Muscle layer of duodenum (tissue), 2 donors: ENCODE results near the gene TFDP1.

Experiments
- H3K27ac ChIP-seq: one replicate; pipeline ENCODE4 v1.7.0; 2013; ENCODE audit warnings: mild to moderate bottlenecking, low read length
- H3K27me3 ChIP-seq: one replicate; pipeline ENCODE4 v1.7.0; 2013; ENCODE audit warnings: low read depth, mild to moderate bottlenecking, control low read depth, low read length
- H3K36me3 ChIP-seq, 2 donors: one replicate each; pipeline ENCODE4 v1.7.0; 2013; ENCODE audit warnings: low read length in 2 of 2, control low read depth in 1 of 2, mild to moderate bottlenecking in 1 of 2; ENCODE audit not compliant: insufficient read depth in 2 of 2, control insufficient read depth in 1 of 2
- H3K4me1 ChIP-seq, 2 donors: one replicate each; pipeline ENCODE4 v1.7.0; 2013; ENCODE audit warnings: low read length in 2 of 2, mild to moderate bottlenecking in 2 of 2, control low read depth in 1 of 2, moderate library complexity in 1 of 2; ENCODE audit not compliant: insufficient read depth in 2 of 2, control insufficient read depth in 1 of 2
- H3K4me3 ChIP-seq, 2 donors: one replicate each; pipeline ENCODE4 v1.7.0; 2013; ENCODE audit warnings: low read length in 2 of 2, low read depth in 1 of 2, mild to moderate bottlenecking in 1 of 2
- H3K9me3 ChIP-seq, 2 donors: one replicate each; pipeline ENCODE4 v1.7.0; 2013; ENCODE audit warnings: low read length in 2 of 2, control low read depth in 1 of 2, mild to moderate bottlenecking in 1 of 2; ENCODE audit not compliant: control insufficient read depth in 1 of 2
- donor health status: healthy.

The TFDP1 gene

GRCh38 chr13:113650275-113650674, 65.7 kb downstream of the TFDP1 start:
- H3K36me3 ChIP-seq, result no peaks in the 10 kb centered on the region

GRCh38 chr13:113650731-113651148, 66.2 kb downstream of the TFDP1 start:
- Histone ChIP-seq H3K36me3 (no peaks in the 10 kb centered on the region), H3K27me3 (no peaks in the 10 kb centered on the region), H3K9me3 (no peaks in the 10 kb centered on the region), H3K4me1 (peaks cover 0 to 7% of the 10 kb centered on the region in 2 donors), H3K27ac (no peak overlapping the region), H3K4me3 (no peak overlapping the region)

More at GRCh38 chr13:113650275-113650674, 65.7 kb downstream of the TFDP1 start:
- H3K9me3 ChIP-seq, result no peaks in the 10 kb centered on the region
- no peak overlapping the region for H3K27ac ChIP-seq
- no peaks in the 10 kb centered on the region for H3K27me3 ChIP-seq
- H3K4me1 ChIP-seq, result peaks cover 0 to 7% of the 10 kb centered on the region in 2 donors
- H3K4me3 ChIP-seq, result no peak overlapping the region

GRCh38 chr13:113651511-113652403, 67.2 kb downstream of the TFDP1 start:
- no peak overlapping the region for H3K27ac ChIP-seq
- H3K36me3 ChIP-seq, result no peaks in the 10 kb centered on the region
- no peak overlapping the region for H3K4me3 ChIP-seq
- no peaks in the 10 kb centered on the region for H3K27me3 ChIP-seq
- no peaks in the 10 kb centered on the region for H3K9me3 ChIP-seq
- H3K4me1 ChIP-seq, result peaks cover 0 to 7% of the 10 kb centered on the region in 2 donors

- H3K27me3 ChIP-seq, result no peaks in the 10 kb centered on the region
- no peak overlapping the region for H3K27ac ChIP-seq
Measured at GRCh38 chr13:113652404-113653263, 68.1 kb downstream of the TFDP1 start.

GRCh38 chr13:113653264-113654174, 69.0 kb downstream of the TFDP1 start:
- H3K36me3 ChIP-seq, result no peaks in the 10 kb centered on the region
- H3K9me3 ChIP-seq, result no peaks in the 10 kb centered on the region
- no peak overlapping the region for H3K4me3 ChIP-seq
- no peaks in the 10 kb centered on the region for H3K27me3 ChIP-seq
- H3K4me1 ChIP-seq, result no peaks in the 10 kb centered on the region
- no peak overlapping the region for H3K27ac ChIP-seq

More at GRCh38 chr13:113652404-113653263, 68.1 kb downstream of the TFDP1 start:
- no peaks in the 10 kb centered on the region for H3K4me1 ChIP-seq
- no peaks in the 10 kb centered on the region for H3K36me3 ChIP-seq
- no peaks in the 10 kb centered on the region for H3K9me3 ChIP-seq
- H3K4me3 ChIP-seq, result no peak overlapping the region

GRCh38 chr13:113654175-113654560, 69.6 kb downstream of the TFDP1 start:
- no peak overlapping the region for H3K27ac ChIP-seq
- H3K4me3 ChIP-seq, result no peak overlapping the region
- no peaks in the 10 kb centered on the region for H3K9me3 ChIP-seq
- no peaks in the 10 kb centered on the region for H3K27me3 ChIP-seq
- H3K4me1 ChIP-seq, result no peaks in the 10 kb centered on the region
- no peaks in the 10 kb centered on the region for H3K36me3 ChIP-seq

GRCh38 chr13:113654591-113655345, 70.2 kb downstream of the TFDP1 start:
- Histone ChIP-seq H3K4me3 (no peak overlapping the region), H3K9me3 (no peaks in the 10 kb centered on the region), H3K36me3 (no peaks in the 10 kb centered on the region), H3K4me1 (no peaks in the 10 kb centered on the region), H3K27ac (no peak overlapping the region), H3K27me3 (no peaks in the 10 kb centered on the region)

GRCh38 chr13:113655346-113656002, 70.9 kb downstream of the TFDP1 start:
- H3K4me3 ChIP-seq, result no peak overlapping the region
- no peaks in the 10 kb centered on the region for H3K4me1 ChIP-seq
- H3K36me3 ChIP-seq, result no peaks in the 10 kb centered on the region
- H3K27me3 ChIP-seq, result no peaks in the 10 kb centered on the region
- H3K27ac ChIP-seq, result no peak overlapping the region
- no peaks in the 10 kb centered on the region for H3K9me3 ChIP-seq

GRCh38 chr13:113656003-113656588, 71.5 kb downstream of the TFDP1 start:
- H3K27me3 ChIP-seq, result no peaks in the 10 kb centered on the region
- H3K27ac ChIP-seq, result no peak overlapping the region
- H3K36me3 ChIP-seq, result no peaks in the 10 kb centered on the region
- peaks cover 0 to 5% of the 10 kb centered on the region in 2 donors for H3K9me3 ChIP-seq
- no peak overlapping the region for H3K4me3 ChIP-seq
- H3K4me1 ChIP-seq, result no peaks in the 10 kb centered on the region
